OCI-LY7 (cell line): ENCODE results near the gene CASP5.

ENCODE experiments used
- CTCF ChIP-seq: fragments of 200-600 bp; sonication (generic); conservative IDR thresholded peaks from 2 replicates; pipeline ENCODE4 v1.5.1; 2014; ENCODE audit warnings: mild to moderate bottlenecking, antibody characterized with exemption, low read length, moderate library complexity, mixed read lengths
- EZH2phosphoT487 ChIP-seq: fragments of 200-600 bp; sonication (generic); IDR thresholded peaks from 2 replicates; pipeline ENCODE4 v1.6.1; 2018; ENCODE audit warnings: low read depth, borderline replicate concordance, mild to moderate bottlenecking, mixed run types, antibody characterized with exemption, low read length, moderate library complexity, mixed read lengths

GRCh38 chr11:104956528-104956927 is 66.4 kb downstream of the CASP5 start:
- TF ChIP-seq CTCF: no peak
- no peak for TF ChIP-seq EZH2phosphoT487
